BJ (cell line): ENCODE measurements around the gene PTPRK. TPM values are rescaled to one million over a fixed set of nuclear protein-coding genes. Genes with fewer than 3 reads are reported as not detected.

Experiments used
- CTCF ChIA-PET: fragments of 350-600 bp; formaldehyde crosslinking; extraction: SDS; loops from one replicate; lab custom pipeline; 2021; ENCODE audit warnings: antibody characterized with exemption, inconsistent platforms; lab: Yijun Ruan, JAX
- POLR2A ChIA-PET: fragments of 300-600 bp; sonication (Branson Sonifier 250); formaldehyde crosslinking; extraction: SDS; loops from one replicate; lab custom pipeline; 2021; ENCODE audit warnings: antibody characterized with exemption; lab: Charles Lee
- DNase-seq: peaks from one replicate; pipeline ENCODE4 v3.0.0-alpha.2; 2011; ENCODE audit warnings: low read depth
- H3K27me3 ChIP-seq: 2 replicates; pipeline ENCODE4 v1.6.0; 2011; ENCODE audit warnings: low read length; ENCODE audit not compliant: control insufficient read depth, insufficient read depth
- H3K36me3 ChIP-seq: 2 replicates; pipeline ENCODE4 v1.5.1; 2011; ENCODE audit warnings: low read length; ENCODE audit not compliant: control insufficient read depth, insufficient read depth
- H3K4me3 ChIP-seq: 2 replicates; pipeline ENCODE4 v1.5.1; 2011; ENCODE audit warnings: low read depth, mild to moderate bottlenecking, control low read depth, low read length
- polyA plus RNA-seq: library from polyadenylated mRNA; depleted of rRNA; stranded (reverse); fragments of >200 nt; gene quantifications from 2 replicates; pipeline ENCODE4 v1.2.3, GENCODE V29; 2011
- TF ChIP-seq, protein P1 (sequence below): IDR thresholded peaks from 2 replicates; pipeline ENCODE4 v1.5.1; 2011; ENCODE audit warnings: low read depth, mild to moderate bottlenecking, control low read depth, inconsistent platforms, low read length, moderate library complexity; ENCODE audit not compliant: insufficient read depth

The PTPRK gene
- polyA plus RNA-seq, 1 experiment = 18.5 TPM

GRCh38 chr6:128422200-128422599, 98.2 kb downstream of the PTPRK start:
- TF ChIP-seq, protein P1, sequence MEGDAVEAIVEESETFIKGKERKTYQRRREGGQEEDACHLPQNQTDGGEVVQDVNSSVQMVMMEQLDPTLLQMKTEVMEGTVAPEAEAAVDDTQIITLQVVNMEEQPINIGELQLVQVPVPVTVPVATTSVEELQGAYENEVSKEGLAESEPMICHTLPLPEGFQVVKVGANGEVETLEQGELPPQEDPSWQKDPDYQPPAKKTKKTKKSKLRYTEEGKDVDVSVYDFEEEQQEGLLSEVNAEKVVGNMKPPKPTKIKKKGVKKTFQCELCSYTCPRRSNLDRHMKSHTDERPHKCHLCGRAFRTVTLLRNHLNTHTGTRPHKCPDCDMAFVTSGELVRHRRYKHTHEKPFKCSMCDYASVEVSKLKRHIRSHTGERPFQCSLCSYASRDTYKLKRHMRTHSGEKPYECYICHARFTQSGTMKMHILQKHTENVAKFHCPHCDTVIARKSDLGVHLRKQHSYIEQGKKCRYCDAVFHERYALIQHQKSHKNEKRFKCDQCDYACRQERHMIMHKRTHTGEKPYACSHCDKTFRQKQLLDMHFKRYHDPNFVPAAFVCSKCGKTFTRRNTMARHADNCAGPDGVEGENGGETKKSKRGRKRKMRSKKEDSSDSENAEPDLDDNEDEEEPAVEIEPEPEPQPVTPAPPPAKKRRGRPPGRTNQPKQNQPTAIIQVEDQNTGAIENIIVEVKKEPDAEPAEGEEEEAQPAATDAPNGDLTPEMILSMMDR = no peak
- ChIA-PET CTCF (no interaction called here), POLR2A (no interaction called here)
- no peak for DNase-seq
- H3K36me3 ChIP-seq = no peaks in the 10 kb centered on the region
- H3K4me3 ChIP-seq = no peak overlapping the region
- no peaks in the 10 kb centered on the region for H3K27me3 ChIP-seq

DNA sequence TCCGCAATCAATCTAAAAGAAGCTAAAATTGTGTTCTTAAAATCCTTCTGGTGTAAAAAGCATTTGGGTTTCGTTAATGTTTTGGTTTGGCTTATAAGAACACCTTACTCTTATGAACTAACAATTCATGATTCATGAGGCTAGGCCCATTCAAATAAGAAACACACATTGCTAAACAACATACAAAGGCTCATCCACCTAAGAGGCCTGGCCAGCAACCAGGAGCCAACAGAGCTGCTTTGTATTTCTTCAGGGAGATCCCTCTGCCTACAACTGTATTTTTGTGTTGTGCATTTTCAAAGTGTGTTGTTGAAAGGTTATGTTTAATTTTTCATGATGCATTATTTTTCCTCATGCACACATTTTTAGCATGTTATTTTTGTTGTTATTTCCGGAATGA, 98.6 kb downstream of the PTPRK start:
- TF ChIP-seq, protein P1 = no peak
- DNase-seq = no peak
- Histone ChIP-seq H3K27me3 (no peaks in the 10 kb centered on the region), H3K4me3 (no peak overlapping the region), H3K36me3 (no peaks in the 10 kb centered on the region)
- CTCF ChIA-PET = no interaction called here
- POLR2A ChIA-PET = no interaction called here

DNA sequence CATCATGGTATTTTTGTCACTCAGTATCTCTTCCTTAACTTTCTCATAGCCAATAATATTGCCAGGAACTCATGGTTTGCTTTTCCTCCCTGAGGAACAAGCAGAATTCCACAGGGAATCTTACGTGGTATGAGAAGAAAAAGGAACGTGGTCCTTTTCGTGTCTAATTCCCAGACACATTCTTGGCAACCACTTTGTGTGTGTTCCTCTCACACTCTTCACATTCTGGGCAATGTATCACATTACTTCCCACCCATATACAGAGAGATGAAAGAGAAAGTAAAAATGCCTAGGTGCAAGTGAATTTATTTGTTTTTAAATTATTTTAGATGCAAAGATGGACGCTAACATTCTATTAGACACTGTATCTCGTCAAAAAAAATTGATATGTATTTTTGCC, 102.7 kb downstream of the PTPRK start:
- no peaks in the 10 kb centered on the region for H3K36me3 ChIP-seq
- TF ChIP-seq, protein P1 = no peak
- H3K4me3 ChIP-seq = no peak overlapping the region
- POLR2A ChIA-PET = no interaction called here
- no peak for DNase-seq
- CTCF ChIA-PET = no interaction called here
- no peaks in the 10 kb centered on the region for H3K27me3 ChIP-seq

GRCh38 chr6:128415387-128415786, 105.0 kb downstream of the PTPRK start:
- ChIA-PET POLR2A (no interaction called here), CTCF (interaction anchor here (1.0 kb wide), 1 partner anchor 9 kb away, joined by 3 read pairs; no protein-coding TSS in a partner anchor)
- TF ChIP-seq, protein P1 = no peak
- Histone ChIP-seq H3K27me3 (no peaks in the 10 kb centered on the region), H3K36me3 (no peaks in the 10 kb centered on the region), H3K4me3 (no peak overlapping the region)
- DNase-seq = no peak

GRCh38 chr6:128414943-128415342, 105.5 kb downstream of the PTPRK start:
- POLR2A ChIA-PET = no interaction called here
- no peaks in the 10 kb centered on the region for H3K36me3 ChIP-seq
- no peaks in the 10 kb centered on the region for H3K27me3 ChIP-seq
- CTCF ChIA-PET = interaction anchor here (1.0 kb wide), 1 partner anchor 10 kb away, joined by 3 read pairs; no protein-coding TSS in a partner anchor
- DNase-seq = no peak
- TF ChIP-seq, protein P1 = no peak
- H3K4me3 ChIP-seq = no peak overlapping the region
